H9 (cell line): ENCODE results near the gene FOXI1. TPM values are rescaled to one million over a fixed set of nuclear protein-coding genes. Genes with fewer than 3 reads are reported as not detected.

ENCODE experiments used
- DNase-seq: peaks from one replicate; pipeline ENCODE4 v3.0.0-alpha.2; 2017
- H2AFZ ChIP-seq: one replicate; pipeline ENCODE4 v1.6.1; 2013; ENCODE audit warnings: mild to moderate bottlenecking, low read length, control low read depth, moderate library complexity
- H2AK5ac ChIP-seq: 2 replicates; pipeline ENCODE4 v1.6.1; 2013; ENCODE audit warnings: low read length, control low read depth, mixed read lengths; ENCODE audit not compliant: insufficient read length
- H2BK120ac ChIP-seq: one replicate; pipeline ENCODE4 v1.6.1; 2013; ENCODE audit warnings: low read depth, mild to moderate bottlenecking, low read length, control low read depth, inconsistent platforms; ENCODE audit not compliant: poor library complexity, severe bottlenecking
- H2BK12ac ChIP-seq: 2 replicates; pipeline ENCODE4 v1.6.1; 2013; ENCODE audit warnings: low read length, control low read depth, mixed read lengths, low read depth; ENCODE audit not compliant: insufficient read length
- H2BK15ac ChIP-seq: 2 replicates; pipeline ENCODE4 v1.6.1; 2013; ENCODE audit warnings: low read depth, low read length, control low read depth
- H2BK20ac ChIP-seq: one replicate; pipeline ENCODE4 v1.6.1; 2013; ENCODE audit warnings: low read depth, mild to moderate bottlenecking, low read length, control low read depth, inconsistent platforms; ENCODE audit not compliant: poor library complexity, severe bottlenecking
- H2BK5ac ChIP-seq: 2 replicates; pipeline ENCODE4 v1.6.1; 2013; ENCODE audit warnings: low read length, control low read depth, mixed read lengths; ENCODE audit not compliant: insufficient read length
- H3K14ac ChIP-seq: 2 replicates; pipeline ENCODE4 v1.6.1; 2013; ENCODE audit warnings: low read length, control low read depth; ENCODE audit not compliant: insufficient read depth
- H3K18ac ChIP-seq: 2 replicates; pipeline ENCODE4 v1.6.1; 2013; ENCODE audit warnings: low read depth, mild to moderate bottlenecking, mixed read lengths, low read length, control low read depth; ENCODE audit not compliant: insufficient read length
- H3K23ac ChIP-seq: 2 replicates; pipeline ENCODE4 v1.6.1; 2013; ENCODE audit warnings: low read length, control low read depth, mixed read lengths, low read depth; ENCODE audit not compliant: insufficient read length
- H3K23me2 ChIP-seq: 2 replicates; pipeline ENCODE4 v1.6.1; 2013; ENCODE audit warnings: low read depth, mild to moderate bottlenecking, mixed read lengths, low read length, control low read depth; ENCODE audit not compliant: insufficient read length, poor library complexity, severe bottlenecking
- H3K27ac ChIP-seq: 2 replicates; pipeline ENCODE4 v1.5.1; 2013; ENCODE audit warnings: low read length, control low read depth, mixed read lengths, low read depth; ENCODE audit not compliant: insufficient read length
- H3K27me3 ChIP-seq: 2 replicates; pipeline ENCODE4 v1.6.1; 2013; ENCODE audit warnings: low read length, control low read depth, inconsistent platforms; ENCODE audit not compliant: insufficient read depth
- H3K4ac ChIP-seq: 2 replicates; pipeline ENCODE4 v1.6.1; 2013; ENCODE audit warnings: low read depth, mild to moderate bottlenecking, control low read depth, inconsistent platforms, low read length, moderate library complexity
- H3K4me1 ChIP-seq: 2 replicates; pipeline ENCODE4 v1.6.1; 2013; ENCODE audit warnings: low read length, control low read depth, inconsistent platforms; ENCODE audit not compliant: insufficient read depth
- H3K4me2 ChIP-seq: 2 replicates; pipeline ENCODE4 v1.6.1; 2013; ENCODE audit warnings: low read length, control low read depth, mixed read lengths; ENCODE audit not compliant: insufficient read length, insufficient read depth
- H3K56ac ChIP-seq: 2 replicates; pipeline ENCODE4 v1.6.1; 2013; ENCODE audit warnings: low read depth, mild to moderate bottlenecking, mixed read lengths, low read length, control low read depth; ENCODE audit not compliant: insufficient read length
- H3K79me1 ChIP-seq: 2 replicates; pipeline ENCODE4 v1.6.1; 2013; ENCODE audit warnings: low read depth, mild to moderate bottlenecking, moderate library complexity, low read length, control low read depth, inconsistent platforms; ENCODE audit not compliant: insufficient read depth, poor library complexity, severe bottlenecking
- H3K79me2 ChIP-seq: 2 replicates; pipeline ENCODE4 v1.6.1; 2013; ENCODE audit warnings: low read length, control low read depth, inconsistent platforms; ENCODE audit not compliant: insufficient read depth
- H3K9ac ChIP-seq: 2 replicates; pipeline ENCODE4 v1.6.1; 2013; ENCODE audit warnings: low read length, control low read depth, mixed read lengths; ENCODE audit not compliant: insufficient read length; ENCODE audit errors: extremely low read depth
- H3K9me3 ChIP-seq: one replicate; pipeline ENCODE4 v1.6.1; 2013; ENCODE audit warnings: low read depth, low read length, inconsistent platforms; ENCODE audit not compliant: control insufficient read depth
- H3T11ph ChIP-seq: one replicate; pipeline ENCODE4 v1.6.1; 2013; ENCODE audit warnings: mild to moderate bottlenecking, low read length, control low read depth, inconsistent platforms
- H4K20me1 ChIP-seq: one replicate; pipeline ENCODE4 v1.6.1; 2013; ENCODE audit not compliant: control insufficient read depth, insufficient read length, insufficient read depth
- H4K5ac ChIP-seq: 2 replicates; pipeline ENCODE4 v1.6.1; 2013; ENCODE audit warnings: low read depth, mild to moderate bottlenecking, mixed read lengths, low read length, control low read depth; ENCODE audit not compliant: insufficient read length
- H4K8ac ChIP-seq: replicated peaks from 2 replicates; pipeline ENCODE4 v1.6.1; 2013; ENCODE audit warnings: low read length, control low read depth, mixed read lengths, low read depth; ENCODE audit not compliant: insufficient read length
- H4K91ac ChIP-seq: 2 replicates; pipeline ENCODE4 v1.6.1; 2013; ENCODE audit warnings: low read depth, mild to moderate bottlenecking, moderate library complexity, mixed read lengths, low read length, control low read depth; ENCODE audit not compliant: insufficient read length
- H3K27ac Mint-ChIP-seq, 3 experiments: 2 replicates in 2 of 3; 3 replicates in 1 of 3; pipeline ENCODE4 v1.8.0; 2020 to 2021; ENCODE audit warnings: mixed read lengths in 3 of 3, mild to moderate bottlenecking in 1 of 3, moderate library complexity in 1 of 3
- H3K27me3 Mint-ChIP-seq: 2 replicates; pipeline ENCODE4 v1.8.0; 2021; ENCODE audit warnings: low read depth, mild to moderate bottlenecking, moderate library complexity, mixed read lengths
- H3K36me3 Mint-ChIP-seq, 3 experiments: 2 replicates in 2 of 3; 3 replicates in 1 of 3; pipeline ENCODE4 v1.8.0; 2020 to 2021; ENCODE audit warnings: low read depth in 3 of 3, mixed read lengths in 3 of 3; ENCODE audit not compliant: insufficient read depth in 1 of 3
- H3K4me1 Mint-ChIP-seq, 2 experiments: 2 replicates each; pipeline ENCODE4 v1.8.0; 2020; ENCODE audit warnings: mixed read lengths in 2 of 2
- H3K4me3 Mint-ChIP-seq, 2 experiments: 2 replicates in 1 of 2; 3 replicates in 1 of 2; pipeline ENCODE4 v1.8.0; 2020 to 2021; ENCODE audit warnings: mild to moderate bottlenecking in 2 of 2, mixed read lengths in 2 of 2, moderate library complexity in 1 of 2
- H3K9me3 Mint-ChIP-seq, 2 experiments: 2 replicates in 1 of 2; 3 replicates in 1 of 2; pipeline ENCODE4 v1.8.0; 2020; ENCODE audit warnings: mild to moderate bottlenecking in 2 of 2, mixed read lengths in 2 of 2, moderate library complexity in 1 of 2
- CTCF ChIP-seq: fragments of 200-600 bp; sonication (generic); conservative IDR thresholded peaks from 3 replicates; pipeline ENCODE4 v1.8.0; 2021; ENCODE audit warnings: antibody characterized with exemption, mild to moderate bottlenecking
- WGBS: extraction: QIAGEN DNeasy Blood & Tissue Kit; methylation state at CpG from one replicate; pipeline ENCODE4 v1.1.7; 2013; ENCODE audit warnings: missing lambda C conversion rate, low lambda C conversion rate, mixed read lengths; ENCODE audit not compliant: insufficient read length; ENCODE audit errors: extremely low coverage; 5-methylcytosine and 5-hydroxymethylcytosine counted together
- total RNA-seq: library from RNA; stranded (reverse); gene quantifications from 2 replicates; pipeline ENCODE4 v1.2.1, GENCODE V29; 2021

FOXI1 gene
- total RNA-seq, 1 experiment from 2014 or later, result not detected

GRCh38 chr5:170109059-170110031 lies 3.6 kb downstream of the FOXI1 start:
- H4K20me1 ChIP-seq, result no peaks in the 10 kb centered on the region
- no peak overlapping the region for H3K9ac ChIP-seq
- peaks cover 0 to 5% of the 10 kb centered on the region in 2 experiments; a peak in 1 of 5 replicates for H3K9me3 Mint-ChIP-seq
- no peak overlapping the region for H2AFZ ChIP-seq
- H3K79me2 ChIP-seq, result no peaks in the 10 kb centered on the region
- no peak overlapping the region for H2BK20ac ChIP-seq
- no peaks in the 10 kb centered on the region; a peak in 1 of 7 replicates for H3K36me3 Mint-ChIP-seq
- H3K18ac ChIP-seq, result no peak overlapping the region
- no peaks in the 10 kb centered on the region for H3K4me1 ChIP-seq
- no peak overlapping the region for H2BK120ac ChIP-seq
- H2BK15ac ChIP-seq, result no peak overlapping the region
- H2BK12ac ChIP-seq, result no peak overlapping the region
- H3K23me2 ChIP-seq, result no peaks in the 10 kb centered on the region
- no peaks in the 10 kb centered on the region; the same call in 1 of the 2 replicates for H3K27me3 ChIP-seq
- no CpG with 5 or more reads among the region's 7 CpGs for WGBS
- no peak overlapping the region for H2BK5ac ChIP-seq
- peaks cover 33 to 49% of the 10 kb centered on the region in 2 experiments for H3K4me1 Mint-ChIP-seq
- no peaks in the 10 kb centered on the region for H3K9me3 ChIP-seq
- no peak overlapping the region for H3K4me2 ChIP-seq
- no peak overlapping the region for H2AK5ac ChIP-seq
- no peak overlapping the region for H3K4ac ChIP-seq
- H3K14ac ChIP-seq, result no peak overlapping the region
- H3K79me1 ChIP-seq, result no peaks in the 10 kb centered on the region
- peaks cover 94% of the 10 kb centered on the region for H3K27me3 Mint-ChIP-seq
- no peak overlapping the region for H3K23ac ChIP-seq
- H3K56ac ChIP-seq, result no peak overlapping the region
- H3K27ac ChIP-seq, result no peak overlapping the region
- no peak overlapping the region for H4K5ac ChIP-seq
- no peak for TF ChIP-seq CTCF
- no peak overlapping the region for H4K91ac ChIP-seq
- no peak overlapping the region for H4K8ac ChIP-seq
- H3T11ph ChIP-seq, result no peak overlapping the region
- no peak overlapping the region for H3K4me3 Mint-ChIP-seq
- H3K27ac Mint-ChIP-seq, result no peak overlapping the region
- DNase-seq, result peak; percentile 23
